PC-3 (cell line): Measurements from ENCODE around the gene IRGQ. TPM values are rescaled to one million over a fixed set of nuclear protein-coding genes. Genes with fewer than 3 reads are reported as not detected.

Experiments used
- ATAC-seq: fragments of 200-7000 bp; cut with Tn5 transposase; 2 replicates; pipeline ENCODE4 v1.9.1; 2020; ENCODE audit warnings: mild to moderate bottlenecking, moderate library complexity
- BruUV-seq: library from RNA; stranded (reverse); fragments of 400-500 nt; replicated peaks from 2 replicates; lab custom pipeline; 2021; lab: Mats Ljungman, UMichigan
- CTCF ChIA-PET: fragments of 300-600 bp; sonication (Branson Sonifier 250); formaldehyde crosslinking; loops from one replicate; lab custom pipeline; 2022; ENCODE audit warnings: antibody characterized with exemption; lab: Charles Lee
- POLR2A ChIA-PET: fragments of 300-600 bp; sonication (Branson Sonifier 250); formaldehyde crosslinking; loops from one replicate; lab custom pipeline; 2022; ENCODE audit warnings: antibody characterized with exemption; ENCODE audit not compliant: unreplicated experiment; lab: Charles Lee
- DNase-seq: peaks from one replicate; pipeline ENCODE4 v3.0.0-alpha.2; 2015
- H2AFZ ChIP-seq: fragments of 300-600 bp; sonication (generic); 2 replicates; pipeline ENCODE4 v1.6.0; 2016; ENCODE audit warnings: antibody characterized with exemption, low read length
- H3F3A ChIP-seq: fragments of 300-600 bp; sonication (generic); one replicate; pipeline ENCODE4 v1.6.0; 2017; ENCODE audit warnings: antibody characterized with exemption, low read length, control low read depth, mild to moderate bottlenecking; ENCODE audit not compliant: unreplicated experiment
- H3K27ac ChIP-seq: fragments of 300-600 bp; sonication (generic); 2 replicates; pipeline ENCODE4 v1.5.1; 2016; ENCODE audit warnings: mild to moderate bottlenecking, low read length
- H3K27me3 ChIP-seq: fragments of 300-600 bp; sonication (generic); 2 replicates; pipeline ENCODE4 v1.6.1; 2016; ENCODE audit warnings: low read length, mixed read lengths
- H3K36me3 ChIP-seq: fragments of 300-600 bp; sonication (generic); 2 replicates; pipeline ENCODE4 v1.6.1; 2016; ENCODE audit warnings: low read depth, mixed run types, low read length, mixed read lengths
- H3K4me1 ChIP-seq: fragments of 300-600 bp; sonication (generic); 2 replicates; pipeline ENCODE4 v1.5.1; 2016; ENCODE audit warnings: low read length; ENCODE audit not compliant: insufficient read depth
- H3K4me2 ChIP-seq: fragments of 300-600 bp; sonication (generic); 2 replicates; pipeline ENCODE4 v1.6.0; 2016; ENCODE audit warnings: low read length
- H3K4me3 ChIP-seq: fragments of 300-600 bp; sonication (generic); 2 replicates; pipeline ENCODE4 v1.5.1; 2016; ENCODE audit warnings: mild to moderate bottlenecking, low read length, mixed read lengths
- H3K79me2 ChIP-seq: fragments of 300-600 bp; sonication (generic); 2 replicates; pipeline ENCODE4 v1.6.1; 2017; ENCODE audit warnings: low read length, mixed read lengths
- H3K9ac ChIP-seq: fragments of 300-600 bp; sonication (generic); 2 replicates; pipeline ENCODE4 v1.6.0; 2016; ENCODE audit warnings: mild to moderate bottlenecking, low read length
- H3K9me2 ChIP-seq: fragments of 300-600 bp; sonication (generic); replicated peaks from 2 replicates; pipeline ENCODE4 v1.6.1; 2016; ENCODE audit warnings: mixed run types, low read length, mixed read lengths
- H3K9me3 ChIP-seq: fragments of 300-600 bp; sonication (generic); 2 replicates; pipeline ENCODE4 v1.6.1; 2016; ENCODE audit warnings: low read length, mixed read lengths
- H4K20me1 ChIP-seq: fragments of 300-600 bp; sonication (generic); 2 replicates; pipeline ENCODE4 v1.6.1; 2016; ENCODE audit warnings: low read length, mixed read lengths
- EZH2 ChIP-seq: fragments of 300-600 bp; sonication (generic); IDR thresholded peaks from one replicate; pipeline ENCODE4 v1.6.1; 2017; ENCODE audit warnings: antibody characterized with exemption, mild to moderate bottlenecking, low read length; ENCODE audit not compliant: unreplicated experiment
- EZH2phosphoT487 ChIP-seq: fragments of 300-600 bp; sonication (generic); IDR thresholded peaks from 2 replicates; pipeline ENCODE4 v1.6.1; 2018; ENCODE audit warnings: mild to moderate bottlenecking, antibody characterized with exemption, low read length, borderline replicate concordance
- intact Hi-C: fragments of 100-400 bp; cut with micrococcal nuclease; formaldehyde crosslinking; loops from 2 replicates; pipeline ENCODE4 v1.9.0; 2023
- total RNA-seq: library from RNA; depleted of rRNA; stranded (reverse); fragments of >200 nt; gene quantifications from 2 replicates; pipeline ENCODE4 v1.2.3, GENCODE V29; 2014
- TF ChIP-seq, protein P1 (sequence below): fragments of 300-600 bp; sonication (generic); conservative IDR thresholded peaks from 2 replicates; pipeline ENCODE4 v1.5.1; 2017; ENCODE audit warnings: antibody characterized with exemption, low read depth, mild to moderate bottlenecking, low read length

The IRGQ gene
- total RNA-seq, 1 experiment from 2014 or later, result 12.5 TPM

DNA sequence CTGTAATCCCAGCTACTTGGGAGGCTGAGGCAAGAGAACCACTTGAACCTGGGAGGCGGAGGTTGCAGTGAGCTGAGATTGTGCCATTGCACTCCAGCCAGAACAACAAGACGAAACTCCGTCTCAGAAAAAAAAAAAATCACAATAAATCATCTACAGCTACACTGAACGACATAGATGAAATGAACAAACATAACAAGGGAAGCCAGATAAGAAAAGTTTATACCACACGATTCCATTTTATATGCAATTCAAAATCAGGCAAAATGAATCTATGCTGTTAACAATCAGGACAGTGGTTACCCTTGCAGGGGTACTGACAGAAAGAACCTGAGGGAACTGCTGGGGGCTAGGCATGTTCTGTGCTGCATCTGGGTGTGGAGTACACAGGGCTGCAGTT, 26.3 kb downstream of the IRGQ start:
- no peaks in the 10 kb centered on the region for H3K27me3 ChIP-seq
- CTCF ChIA-PET, result no interaction called here
- no peak overlapping the region for H3K9ac ChIP-seq
- no peak for ATAC-seq
- no peak overlapping the region for H3K4me2 ChIP-seq
- no peaks in the 10 kb centered on the region for H3K36me3 ChIP-seq
- no peak overlapping the region for H2AFZ ChIP-seq
- H3F3A ChIP-seq, result no peaks in the 10 kb centered on the region
- H3K9me3 ChIP-seq, result no peaks in the 10 kb centered on the region
- H4K20me1 ChIP-seq, result no peaks in the 10 kb centered on the region
- TF ChIP-seq, protein P1, sequence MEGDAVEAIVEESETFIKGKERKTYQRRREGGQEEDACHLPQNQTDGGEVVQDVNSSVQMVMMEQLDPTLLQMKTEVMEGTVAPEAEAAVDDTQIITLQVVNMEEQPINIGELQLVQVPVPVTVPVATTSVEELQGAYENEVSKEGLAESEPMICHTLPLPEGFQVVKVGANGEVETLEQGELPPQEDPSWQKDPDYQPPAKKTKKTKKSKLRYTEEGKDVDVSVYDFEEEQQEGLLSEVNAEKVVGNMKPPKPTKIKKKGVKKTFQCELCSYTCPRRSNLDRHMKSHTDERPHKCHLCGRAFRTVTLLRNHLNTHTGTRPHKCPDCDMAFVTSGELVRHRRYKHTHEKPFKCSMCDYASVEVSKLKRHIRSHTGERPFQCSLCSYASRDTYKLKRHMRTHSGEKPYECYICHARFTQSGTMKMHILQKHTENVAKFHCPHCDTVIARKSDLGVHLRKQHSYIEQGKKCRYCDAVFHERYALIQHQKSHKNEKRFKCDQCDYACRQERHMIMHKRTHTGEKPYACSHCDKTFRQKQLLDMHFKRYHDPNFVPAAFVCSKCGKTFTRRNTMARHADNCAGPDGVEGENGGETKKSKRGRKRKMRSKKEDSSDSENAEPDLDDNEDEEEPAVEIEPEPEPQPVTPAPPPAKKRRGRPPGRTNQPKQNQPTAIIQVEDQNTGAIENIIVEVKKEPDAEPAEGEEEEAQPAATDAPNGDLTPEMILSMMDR, result no peak
- TF ChIP-seq EZH2phosphoT487, result no peak
- TF ChIP-seq EZH2, result no peak
- intact Hi-C loops, result no loop called here
- no TSS peak for BruUV-seq
- peaks cover 3% of the 10 kb centered on the region; the same call in 1 of the 2 replicates for H3K4me1 ChIP-seq
- no peak overlapping the region for H3K4me3 ChIP-seq
- H3K9me2 ChIP-seq, result no peaks in the 10 kb centered on the region
- no peak overlapping the region for H3K27ac ChIP-seq
- no peak for DNase-seq
- H3K79me2 ChIP-seq, result peaks cover 12% of the 10 kb centered on the region
- POLR2A ChIA-PET, result no interaction called here

DNA sequence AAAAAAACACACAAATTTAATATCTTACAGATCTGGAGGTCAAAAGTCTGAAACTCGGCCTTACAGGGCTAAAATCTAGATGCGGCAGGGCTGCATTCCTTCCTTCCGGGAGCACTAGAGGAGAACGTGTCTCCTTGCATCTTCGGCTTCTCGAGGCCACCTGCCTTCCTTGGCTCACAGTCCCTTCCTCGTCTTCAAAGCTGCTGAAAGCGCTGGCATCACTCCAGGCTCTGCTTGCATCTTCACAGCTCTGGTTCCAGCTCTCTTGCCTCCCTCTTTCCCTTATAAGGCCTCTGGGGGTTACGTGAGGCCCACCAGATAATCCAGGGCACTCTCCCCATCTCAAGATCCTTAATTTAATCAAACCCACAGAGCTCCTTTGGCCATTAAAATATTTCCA, 31.1 kb downstream of the IRGQ start:
- no peak overlapping the region for H3K4me2 ChIP-seq
- H3F3A ChIP-seq, result no peaks in the 10 kb centered on the region
- no peak overlapping the region for H2AFZ ChIP-seq
- no peaks in the 10 kb centered on the region for H3K9me2 ChIP-seq
- no peaks in the 10 kb centered on the region for H3K27me3 ChIP-seq
- DNase-seq (no peak), ATAC-seq (no peak)
- H3K9me3 ChIP-seq, result no peaks in the 10 kb centered on the region
- ChIA-PET CTCF (no interaction called here), POLR2A (no interaction called here)
- BruUV-seq, result no TSS peak
- H3K4me3 ChIP-seq, result no peak overlapping the region
- H3K27ac ChIP-seq, result no peak overlapping the region
- TF ChIP-seq, protein P1, result no peak
- TF ChIP-seq EZH2 (no peak), EZH2phosphoT487 (no peak)
- H3K79me2 ChIP-seq, result 0 out of 2 replicates have a peak, but pooled peaks cover 2% of the 10 kb centered on the region
- no peaks in the 10 kb centered on the region for H4K20me1 ChIP-seq
- no peaks in the 10 kb centered on the region; the same call in 1 of the 2 replicates for H3K36me3 ChIP-seq
- no peak overlapping the region for H3K9ac ChIP-seq
- intact Hi-C loops, result no loop called here
- peaks cover 11% of the 10 kb centered on the region for H3K4me1 ChIP-seq

DNA sequence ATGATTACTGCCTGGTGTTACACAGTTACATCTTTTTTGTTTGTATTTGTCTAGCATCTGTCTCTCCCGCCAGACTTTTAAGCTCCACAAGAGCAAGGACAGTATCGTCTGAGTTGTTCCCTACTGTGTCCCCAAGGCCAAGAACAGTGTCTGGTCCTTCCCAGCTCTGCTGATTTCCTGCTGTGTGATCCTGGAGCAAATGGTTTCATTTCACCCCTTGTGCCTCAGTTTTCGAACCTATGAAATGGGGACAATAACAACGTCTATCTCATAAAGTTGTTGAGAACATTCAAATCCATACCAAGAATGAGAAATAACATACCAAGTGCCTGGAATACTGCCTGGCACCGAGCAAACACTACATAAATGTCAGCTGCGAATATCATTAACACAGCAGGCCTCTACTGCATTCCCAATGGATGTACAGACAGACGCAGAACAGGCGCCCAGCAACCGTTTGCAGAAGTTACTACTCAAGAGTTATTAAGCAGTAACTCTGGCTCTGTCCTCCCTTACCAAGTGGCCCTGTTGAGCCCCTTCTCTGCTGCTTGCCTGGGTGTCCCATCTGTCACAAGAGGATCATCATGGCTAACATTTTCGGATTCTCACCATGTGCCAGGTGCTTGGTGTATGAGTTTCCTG, 32.0 kb downstream of the IRGQ start:
- ATAC-seq, result no peak
- H3K4me3 ChIP-seq, result no peak overlapping the region
- no peaks in the 10 kb centered on the region for H3F3A ChIP-seq
- H3K79me2 ChIP-seq, result no peaks in the 10 kb centered on the region
- no peak overlapping the region for H3K27ac ChIP-seq
- CTCF ChIA-PET, result no interaction called here
- no peak overlapping the region for H3K4me2 ChIP-seq
- DNase-seq, result no peak
- intact Hi-C loops, result no loop called here
- BruUV-seq, result no TSS peak
- no peaks in the 10 kb centered on the region for H3K27me3 ChIP-seq
- TF ChIP-seq EZH2phosphoT487, result no peak
- no peak for TF ChIP-seq EZH2
- TF ChIP-seq, protein P1, result no peak
- peaks cover 11% of the 10 kb centered on the region for H3K4me1 ChIP-seq
- H4K20me1 ChIP-seq, result no peaks in the 10 kb centered on the region
- H3K9me2 ChIP-seq, result no peaks in the 10 kb centered on the region
- POLR2A ChIA-PET, result no interaction called here
- no peaks in the 10 kb centered on the region; the same call in 1 of the 2 replicates for H3K36me3 ChIP-seq
- no peak overlapping the region for H3K9ac ChIP-seq
- no peak overlapping the region for H2AFZ ChIP-seq
- H3K9me3 ChIP-seq, result no peaks in the 10 kb centered on the region
